Erythroblast (primary cell): ENCODE results near the gene SLIT1.

Experiments
- GATA1 ChIP-seq: IDR thresholded peaks from 2 replicates; pipeline ENCODE4 v1.6.1; 2011; ENCODE audit warnings: low read depth, mild to moderate bottlenecking, control low read depth, low read length, moderate library complexity
- POLR2A ChIP-seq: IDR thresholded peaks from 2 replicates; pipeline ENCODE4 v1.6.1; 2011; ENCODE audit warnings: mild to moderate bottlenecking, low read length

GRCh38 chr10:97175586-97175985 lies 10.2 kb downstream of the SLIT1 start:
- TF ChIP-seq POLR2A (no peak), GATA1 (no peak)
